Fibroblast of lung (primary cell): Measurements from ENCODE around the gene XKR3. TPM values are rescaled to one million over a fixed set of nuclear protein-coding genes. Genes with fewer than 3 reads are reported as not detected.

ENCODE experiments used
- DNase-seq, 2 donors: peaks; one replicate each; pipeline versions ENCODE4 v3.0.0 to v3.0.0-alpha.2; 2010; ENCODE audit warnings: low read depth in 2 of 2
- H2AFZ ChIP-seq: 2 replicates; pipeline ENCODE4 v1.5.1; 2012; ENCODE audit warnings: low read length, control low read depth, inconsistent platforms
- H3K27ac ChIP-seq: 2 replicates; pipeline ENCODE4 v1.5.1; 2011; ENCODE audit warnings: low read length, control low read depth; ENCODE audit not compliant: insufficient read depth
- H3K27me3 ChIP-seq: 2 replicates; pipeline ENCODE4 v1.5.1; 2011; ENCODE audit warnings: mild to moderate bottlenecking, low read length; ENCODE audit not compliant: control insufficient read depth, insufficient read depth
- H3K36me3 ChIP-seq: 2 replicates; pipeline ENCODE4 v1.5.1; 2011; ENCODE audit warnings: low read length; ENCODE audit not compliant: control insufficient read depth, insufficient read depth
- H3K4me1 ChIP-seq: 2 replicates; pipeline ENCODE4 v1.5.1; 2011; ENCODE audit warnings: low read length; ENCODE audit not compliant: control insufficient read depth, insufficient read depth; ENCODE audit errors: extremely low read depth
- H3K4me2 ChIP-seq: 2 replicates; pipeline ENCODE4 v1.5.1; 2011; ENCODE audit warnings: low read length, control low read depth; ENCODE audit not compliant: insufficient read depth; ENCODE audit errors: extremely low read depth
- H3K4me3 ChIP-seq, 4 experiments: fragments of 200-600 bp in 1 of 4; sonication (generic) in 1 of 4; replicated peaks in 1 of 4; 2 replicates each; pipeline ENCODE4 v1.5.1; 2011 to 2016; ENCODE audit warnings: low read length in 4 of 4, low read depth in 3 of 4, mild to moderate bottlenecking in 3 of 4, control low read depth in 2 of 4, inconsistent platforms in 1 of 4, mixed read lengths in 1 of 4; ENCODE audit not compliant: insufficient read depth in 1 of 4; ENCODE audit errors: control extremely low read depth in 1 of 4
- H3K79me2 ChIP-seq: 2 replicates; pipeline ENCODE4 v1.5.1; 2012; ENCODE audit warnings: mild to moderate bottlenecking, low read length, inconsistent platforms; ENCODE audit not compliant: control insufficient read depth, insufficient read depth
- H3K9ac ChIP-seq: 2 replicates; pipeline ENCODE4 v1.5.1; 2011; ENCODE audit warnings: mild to moderate bottlenecking, low read length, control low read depth; ENCODE audit not compliant: insufficient read depth
- H3K9me3 ChIP-seq: 2 replicates; pipeline ENCODE4 v1.5.1; 2012; ENCODE audit warnings: low read depth, low read length; ENCODE audit not compliant: control insufficient read depth, insufficient read depth
- H4K20me1 ChIP-seq: 2 replicates; pipeline ENCODE4 v1.5.1; 2011; ENCODE audit warnings: low read length; ENCODE audit not compliant: control insufficient read depth, insufficient read depth; ENCODE audit errors: extremely low read depth
- CTCF ChIP-seq, 2 donors: IDR thresholded peaks in 1 of 2; conservative IDR thresholded peaks in 1 of 2; 1 replicate in 1 of 2; 2 replicates in 1 of 2; pipeline ENCODE4 v1.5.1; 2011 to 2012; ENCODE audit warnings: low read length in 2 of 2, control low read depth in 1 of 2, inconsistent platforms in 1 of 2, low read depth in 1 of 2, mild to moderate bottlenecking in 1 of 2
- EZH2 ChIP-seq: IDR thresholded peaks from 2 replicates; pipeline ENCODE4 v1.5.1; 2012; ENCODE audit warnings: low read length, control low read depth, mild to moderate bottlenecking; ENCODE audit errors: missing control alignments
- polyA plus RNA-seq, 2 donors: library from polyadenylated mRNA; depleted of rRNA in 1 of 2; stranded (reverse) in 1 of 2; unstranded in 1 of 2; fragments of >200 nt; gene quantifications; 2 replicates each; pipeline ENCODE4 v1.2.1, GENCODE V29; 2011 to 2012; ENCODE audit warnings: missing spikeins in 1 of 2
- total RNA-seq: library from RNA; depleted of rRNA; stranded (reverse); fragments of >200 nt; gene quantifications from 2 replicates; pipeline ENCODE4 v1.2.1, GENCODE V29; 2014

Gene XKR3
- total and polyA plus RNA-seq, 2 donors (not counting 1 experiment from before 2014, with no cell fraction given): 0.17 TPM; not detected in 1

GRCh38 chr22:16819249-16819648 lies 6.0 kb downstream of the XKR3 start:
- H3K4me2 ChIP-seq: no peak overlapping the region
- H4K20me1 ChIP-seq: no peaks in the 10 kb centered on the region
- no peak for DNase-seq
- H3K4me1 ChIP-seq: no peaks in the 10 kb centered on the region
- no peak overlapping the region for H3K9ac ChIP-seq
- no peaks in the 10 kb centered on the region for H3K27me3 ChIP-seq
- H3K9me3 ChIP-seq: no peaks in the 10 kb centered on the region
- no peak overlapping the region for H2AFZ ChIP-seq
- no peak overlapping the region for H3K27ac ChIP-seq
- no peak overlapping the region for H3K4me3 ChIP-seq
- H3K79me2 ChIP-seq: no peaks in the 10 kb centered on the region
- no peak for TF ChIP-seq CTCF (conservative IDR thresholded peaks at IDR 0.05 in 1 of 2, IDR thresholded peaks at IDR 0.05 in 1 of 2; ENCODE audit: low read depth in 1 of 2, low read length in 2 of 2)
- no peak for TF ChIP-seq EZH2
- no peaks in the 10 kb centered on the region for H3K36me3 ChIP-seq

- H3K36me3 ChIP-seq: no peaks in the 10 kb centered on the region
- H2AFZ ChIP-seq: no peak overlapping the region
- no peak overlapping the region for H3K4me3 ChIP-seq
- H3K9me3 ChIP-seq: no peaks in the 10 kb centered on the region
- no peak overlapping the region for H3K4me2 ChIP-seq
- H4K20me1 ChIP-seq: no peaks in the 10 kb centered on the region
- DNase-seq: no peak
- H3K27me3 ChIP-seq: no peaks in the 10 kb centered on the region
- H3K79me2 ChIP-seq: no peaks in the 10 kb centered on the region
- H3K27ac ChIP-seq: no peak overlapping the region
- TF ChIP-seq EZH2: no peak
- TF ChIP-seq CTCF (conservative IDR thresholded peaks at IDR 0.05 in 1 of 2, IDR thresholded peaks at IDR 0.05 in 1 of 2; ENCODE audit: low read depth in 1 of 2, low read length in 2 of 2): no peak
- no peaks in the 10 kb centered on the region for H3K4me1 ChIP-seq
- H3K9ac ChIP-seq: no peak overlapping the region
Measured at GRCh38 chr22:16818538-16818937, 6.7 kb downstream of the XKR3 start.

- Histone ChIP-seq H2AFZ (no peak overlapping the region), H4K20me1 (no peaks in the 10 kb centered on the region), H3K9ac (no peak overlapping the region), H3K27ac (no peak overlapping the region), H3K4me1 (no peaks in the 10 kb centered on the region), H3K9me3 (no peaks in the 10 kb centered on the region), H3K4me2 (no peak overlapping the region), H3K79me2 (no peaks in the 10 kb centered on the region), H3K4me3 (no peak overlapping the region), H3K36me3 (no peaks in the 10 kb centered on the region), H3K27me3 (no peaks in the 10 kb centered on the region)
- no peak for DNase-seq
- no peak for TF ChIP-seq CTCF (conservative IDR thresholded peaks at IDR 0.05 in 1 of 2, IDR thresholded peaks at IDR 0.05 in 1 of 2; ENCODE audit: low read depth in 1 of 2, low read length in 2 of 2)
Measured at GRCh38 chr22:16815073-16815472, 10.1 kb downstream of the XKR3 start.
